Effector CD8-positive, alpha-beta T cell (primary cell): ENCODE results near the gene NECTIN1.

Experiments
- DNase-seq: peaks from one replicate; lab custom pipeline; 2025; lab: John Stamatoyannopoulos, UW

NECTIN1 gene

DNA sequence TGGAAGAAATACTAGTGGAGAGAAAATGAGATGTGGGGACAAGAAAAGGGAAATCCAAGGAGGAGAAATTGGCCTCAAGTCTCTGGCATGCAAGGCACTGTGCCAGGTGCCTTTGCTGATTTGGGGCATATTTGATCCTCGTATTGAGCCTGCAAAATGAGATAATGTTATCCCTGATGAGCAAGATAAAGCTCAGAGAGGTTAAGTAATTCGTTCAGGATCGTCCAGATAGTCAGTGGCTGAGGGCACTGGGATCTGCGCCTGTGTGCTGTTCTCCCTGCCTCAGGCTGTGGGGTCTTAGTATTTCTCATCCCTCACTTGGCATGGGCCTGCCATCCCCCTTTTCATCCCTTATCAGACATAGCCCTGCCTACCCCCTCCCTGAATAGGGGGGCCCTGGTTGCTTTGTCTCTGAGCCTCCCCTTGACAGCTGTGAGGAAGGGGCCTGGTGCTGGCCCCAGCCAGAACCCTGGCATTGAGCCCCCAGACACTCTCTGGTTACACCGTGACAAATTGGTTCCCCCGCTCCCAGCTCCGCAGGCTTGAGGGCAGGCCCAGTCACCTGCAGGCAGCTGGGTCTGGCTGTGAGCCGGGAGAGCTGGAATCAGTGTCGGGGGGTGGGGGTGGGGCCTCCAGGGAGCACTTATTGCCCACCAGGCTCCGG is 85.7 kb downstream of the NECTIN1 start:
- no peak for DNase-seq

DNA sequence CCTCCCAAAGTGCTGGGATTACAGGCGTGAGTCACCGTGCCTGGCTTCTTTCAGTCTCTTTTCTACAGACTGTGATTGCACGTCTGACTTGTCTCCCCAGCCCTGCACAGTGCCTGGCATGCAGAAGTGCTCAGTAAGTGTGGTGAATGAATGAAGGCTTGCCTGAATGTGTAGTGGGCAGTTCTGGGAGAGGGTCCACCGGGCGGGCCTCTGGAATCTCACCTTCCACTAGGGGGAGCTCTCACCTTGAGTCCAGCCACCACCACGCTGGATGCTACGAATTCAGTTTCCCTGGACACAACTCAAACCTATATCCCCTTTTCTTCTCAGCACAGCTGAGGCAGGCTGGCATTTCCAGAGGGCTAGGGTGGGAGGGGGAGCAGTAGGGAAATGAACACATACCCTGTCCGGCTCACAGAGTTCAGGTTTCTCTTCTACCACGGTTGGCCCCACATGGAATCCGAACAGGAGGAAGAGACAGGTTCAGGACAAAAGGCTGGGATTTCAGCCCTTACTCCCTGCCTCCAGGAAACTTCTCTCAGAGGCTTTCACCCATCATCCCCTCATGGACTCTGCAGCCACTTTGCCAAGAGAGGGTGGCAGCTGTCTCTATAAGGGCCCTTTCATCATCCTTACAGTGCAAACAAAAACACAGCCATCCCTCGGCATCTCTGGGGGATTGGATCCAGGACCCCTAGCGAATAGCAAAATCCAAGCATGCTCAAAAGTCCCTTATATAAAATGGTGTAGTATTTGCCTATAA is 86.8 kb downstream of the NECTIN1 start:
- no peak for DNase-seq

DNA sequence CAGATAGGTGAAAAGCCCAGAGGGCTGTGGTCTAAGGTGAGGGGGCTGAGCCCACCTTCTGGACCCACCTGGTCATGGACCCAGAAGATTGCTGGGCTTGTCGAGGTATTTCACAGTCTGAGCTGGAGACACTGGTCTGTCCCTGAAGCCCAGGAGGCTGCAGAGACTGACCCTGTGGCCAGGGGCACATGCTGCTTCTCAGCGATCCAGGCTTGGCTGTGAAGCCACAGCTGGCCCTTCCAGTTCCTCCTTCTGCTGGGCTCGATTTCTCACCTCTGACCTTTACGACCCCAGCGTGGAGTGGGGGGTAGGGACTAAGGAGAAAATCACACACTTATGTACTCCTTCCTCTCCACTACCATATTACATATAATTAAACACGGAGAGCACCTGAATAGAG is 88.5 kb downstream of the NECTIN1 start:
- DNase-seq, result no peak

DNA sequence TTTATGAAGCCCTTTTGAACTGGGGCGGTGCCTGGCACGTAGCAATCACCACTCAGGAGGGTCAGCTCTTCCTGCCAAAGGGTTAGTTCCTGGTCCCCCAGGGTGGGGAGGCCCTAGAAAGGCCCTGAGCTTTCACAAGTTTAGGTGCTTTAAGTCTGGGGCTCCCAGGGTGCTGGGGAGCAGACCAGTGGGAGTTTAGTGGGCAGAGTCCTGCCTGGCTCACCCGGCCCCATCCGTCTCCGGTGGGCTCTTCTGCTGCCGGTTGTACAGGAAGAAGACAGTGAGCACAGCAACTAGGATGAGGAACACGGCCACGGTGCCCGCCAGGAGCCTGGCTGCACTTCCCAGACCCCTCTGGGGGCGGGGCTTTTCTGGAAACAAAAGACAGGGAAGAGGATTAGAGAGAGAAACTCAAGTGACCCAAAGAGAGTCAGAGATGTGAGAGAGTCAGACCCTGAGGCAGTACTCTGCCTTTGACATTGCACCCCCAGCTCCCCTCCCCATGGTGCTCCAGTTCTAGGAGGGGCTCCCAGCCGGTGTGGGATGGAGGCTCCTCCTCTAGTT is 89.3 kb downstream of the NECTIN1 start:
- DNase-seq, result no peak

DNA sequence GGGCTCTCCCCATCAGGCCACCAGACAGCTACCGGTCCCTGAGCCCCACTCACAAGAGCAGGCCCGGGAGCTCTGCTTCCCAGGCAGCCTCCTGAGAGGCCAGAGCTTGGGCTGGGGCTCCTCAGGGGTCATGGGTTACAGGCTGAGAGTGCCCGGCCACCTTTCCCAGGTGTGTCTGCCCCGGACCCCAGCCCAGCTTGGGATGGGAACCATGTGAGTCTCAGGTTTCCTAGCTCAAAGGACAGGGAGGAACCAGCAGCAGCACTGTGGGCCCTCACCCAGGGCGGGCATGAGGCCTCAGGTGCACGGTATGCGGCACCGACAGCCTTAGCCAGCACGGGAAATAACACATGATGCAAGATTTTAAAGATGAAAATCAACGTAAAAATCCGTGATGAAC is 90.1 kb downstream of the NECTIN1 start:
- DNase-seq, result no peak

DNA sequence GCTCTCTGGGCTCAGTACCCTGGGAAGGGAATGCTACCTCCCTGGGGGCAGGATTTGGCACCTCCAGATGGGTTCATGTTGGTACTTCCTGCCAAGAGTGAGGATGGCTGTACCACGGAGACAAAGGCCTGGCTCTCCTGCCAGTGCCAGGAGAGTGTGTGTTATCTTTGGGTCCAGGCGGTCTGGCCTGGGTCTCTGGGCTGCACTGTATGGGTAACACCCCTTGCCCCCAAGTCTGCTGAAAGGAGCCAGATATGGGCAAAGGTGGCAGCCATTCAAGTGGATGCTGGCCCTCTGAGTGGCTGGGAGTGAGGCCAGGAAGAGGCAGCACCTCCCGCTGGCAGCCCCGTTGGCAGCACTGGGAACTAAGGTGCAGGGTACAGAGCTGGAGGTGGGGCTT is 91.5 kb downstream of the NECTIN1 start:
- DNase-seq, result no peak

DNA sequence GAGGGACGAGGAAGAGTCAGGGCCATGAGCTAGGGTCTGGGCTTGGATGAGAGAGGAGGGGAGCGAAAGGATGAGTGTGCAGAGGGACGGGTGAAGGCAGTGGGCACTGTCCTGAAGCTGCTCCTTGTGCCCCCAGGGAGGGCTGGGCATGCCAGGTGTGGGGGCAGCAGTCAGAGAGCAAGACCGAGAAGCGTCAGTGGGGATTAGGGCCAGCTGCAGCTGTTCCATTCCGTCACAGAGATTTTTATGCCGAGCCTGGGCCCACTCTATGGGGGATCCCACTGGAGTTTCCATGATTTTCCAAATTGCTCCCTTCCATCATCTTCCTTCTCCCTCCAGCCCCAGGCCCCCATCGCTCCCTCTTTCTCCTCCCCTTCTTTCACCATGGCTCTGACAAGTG is 93.2 kb downstream of the NECTIN1 start:
- DNase-seq, result no peak

DNA sequence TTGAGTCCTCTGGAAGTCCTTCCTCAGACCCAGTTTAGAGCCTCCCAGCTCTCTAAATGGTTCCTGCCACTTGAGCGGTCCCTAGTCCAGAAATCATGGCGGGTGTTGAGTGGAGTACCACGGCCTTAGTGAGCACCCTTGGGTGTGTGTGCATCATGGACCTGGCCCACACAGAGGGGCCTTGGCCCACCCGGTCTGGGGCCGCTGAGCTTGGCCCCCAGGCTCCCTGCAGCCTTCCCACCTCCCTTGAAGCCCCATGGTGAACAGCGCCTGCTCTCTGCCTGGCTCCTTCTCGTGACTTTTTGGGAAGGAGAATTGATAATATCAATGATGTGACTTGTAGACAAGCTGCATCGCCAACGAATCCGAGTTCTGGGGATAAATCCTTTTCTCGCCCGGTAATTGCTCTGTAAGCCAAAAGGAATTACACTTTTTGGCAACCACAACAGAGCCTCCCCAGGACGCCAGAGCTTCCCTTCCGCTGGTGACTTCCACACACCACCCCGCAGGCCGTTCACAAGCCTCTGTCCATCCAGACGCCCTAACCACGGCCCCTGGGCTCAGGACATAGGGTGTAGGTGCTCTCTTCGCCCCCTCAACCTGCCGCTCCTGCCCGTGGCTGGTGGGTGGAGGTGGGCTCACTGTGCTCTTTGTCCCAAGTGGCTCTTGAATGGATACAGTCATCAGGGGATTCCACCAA is 93.8 kb downstream of the NECTIN1 start:
- no peak for DNase-seq

DNA sequence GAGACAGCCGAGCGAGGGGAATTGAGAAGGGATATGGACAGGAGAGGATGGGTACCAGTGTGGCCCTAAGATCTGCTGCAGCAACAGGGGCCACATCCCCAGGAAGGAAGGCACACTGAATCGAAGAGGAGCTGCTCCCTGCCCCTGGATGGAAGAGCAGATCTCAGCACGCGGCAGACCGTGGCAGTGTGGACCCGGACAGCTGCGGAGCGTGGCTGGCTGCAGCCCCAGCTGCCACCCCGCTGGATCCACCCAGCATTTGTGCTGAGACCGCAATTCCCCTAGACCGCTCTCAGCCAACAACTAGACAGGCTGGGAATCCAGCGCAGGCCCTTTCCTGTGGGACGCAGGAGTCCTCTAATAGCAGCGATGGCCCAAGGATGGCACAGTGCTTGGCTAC is 94.7 kb downstream of the NECTIN1 start:
- no peak for DNase-seq

DNA sequence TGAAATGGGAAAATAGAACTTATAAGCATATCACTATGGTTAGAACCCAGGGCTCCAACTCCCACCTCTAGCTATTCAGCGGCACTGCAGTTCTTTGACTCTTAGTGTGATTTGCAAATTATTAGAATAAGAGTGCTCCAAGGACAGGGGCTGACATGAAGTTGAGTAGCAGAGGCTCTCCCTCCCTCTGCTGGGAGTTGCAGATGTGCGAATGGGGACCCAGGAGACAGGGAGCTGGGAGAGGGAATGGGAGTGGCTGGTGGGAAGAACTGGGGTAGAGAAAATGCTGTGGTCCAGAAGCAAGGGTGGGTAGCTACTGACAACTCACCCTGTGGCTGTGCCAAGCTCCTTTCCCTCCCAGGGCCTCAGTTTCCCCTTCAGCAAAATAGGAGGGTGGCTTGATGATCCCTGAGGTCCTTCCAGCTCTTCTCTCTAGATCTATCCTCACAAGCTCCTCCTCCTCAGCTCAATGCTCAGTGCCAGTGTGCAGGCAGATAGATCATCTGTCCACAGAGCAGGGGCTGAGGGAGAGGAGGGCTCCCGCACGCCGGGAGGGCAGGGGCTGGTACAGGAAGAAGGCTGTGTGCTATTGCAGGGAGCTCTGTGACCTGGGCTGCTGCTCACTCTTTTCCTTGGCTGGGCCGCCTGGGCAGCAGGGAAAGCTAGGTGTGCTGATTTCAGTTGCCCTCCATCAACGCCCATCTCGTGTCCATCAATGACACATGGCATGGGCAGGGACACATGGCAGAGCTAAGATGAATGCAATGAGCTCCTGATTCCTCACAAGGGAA is 99.0 kb downstream of the NECTIN1 start:
- DNase-seq, result no peak

DNA sequence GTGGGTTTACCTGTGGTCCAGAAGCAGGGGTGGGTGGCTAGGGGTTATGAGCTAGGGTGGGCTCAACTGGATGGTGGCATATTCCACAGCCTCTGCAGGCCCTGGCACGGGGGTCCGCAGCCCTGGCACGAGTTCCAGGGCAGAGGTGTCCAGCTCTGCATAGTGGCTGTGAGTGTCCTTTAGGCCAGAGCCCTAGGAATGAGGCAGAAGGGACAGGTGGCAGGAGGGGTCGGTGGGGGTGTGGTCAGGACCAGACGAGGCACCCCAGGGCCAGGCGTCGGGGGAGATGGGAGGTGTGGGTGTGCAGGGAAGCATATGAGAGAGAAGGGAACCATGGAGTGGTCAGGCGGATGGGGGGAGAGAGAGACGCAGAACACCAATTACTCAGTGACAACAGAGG is 99.9 kb downstream of the NECTIN1 start:
- no peak for DNase-seq

DNA sequence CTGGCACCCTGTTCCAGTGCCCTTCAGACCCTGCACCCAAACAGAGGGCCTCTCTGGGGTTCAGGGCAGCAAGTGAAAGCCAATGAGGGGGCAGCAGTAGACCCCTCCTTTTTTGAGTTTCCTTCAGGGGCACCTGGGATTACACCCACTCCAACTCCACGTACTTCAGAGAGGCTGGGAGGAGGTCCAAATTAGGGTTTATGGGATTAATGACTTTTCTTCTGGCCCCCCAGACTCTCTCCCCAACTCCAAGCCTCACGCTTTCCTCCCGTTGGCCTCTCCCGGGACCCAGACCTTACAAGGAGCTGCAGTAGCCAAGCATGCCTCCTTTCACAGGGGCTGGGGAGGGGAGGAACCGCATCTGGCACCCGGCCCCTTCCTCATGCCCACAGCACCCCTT is 101.7 kb downstream of the NECTIN1 start:
- no peak for DNase-seq

DNA sequence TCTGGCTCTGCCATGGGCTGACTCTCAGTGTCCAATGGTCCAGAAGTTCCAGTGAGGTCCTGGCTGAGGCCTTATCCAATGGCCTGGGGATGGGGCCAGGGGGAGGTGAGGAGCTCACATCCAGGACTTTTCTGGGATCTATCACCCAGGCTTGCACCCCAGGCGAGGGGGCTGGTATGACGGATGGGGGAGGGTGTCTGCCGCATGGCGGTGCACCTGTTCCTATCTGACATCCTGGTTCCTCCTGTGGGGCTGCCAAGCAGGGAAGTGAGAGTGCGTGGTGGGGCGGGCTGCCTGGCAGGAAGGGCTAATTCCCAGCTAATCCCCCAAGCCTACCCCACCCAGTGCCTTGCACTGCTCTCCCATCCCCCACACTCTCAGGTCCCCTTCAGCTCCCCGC is 102.1 kb downstream of the NECTIN1 start:
- DNase-seq, result no peak

DNA sequence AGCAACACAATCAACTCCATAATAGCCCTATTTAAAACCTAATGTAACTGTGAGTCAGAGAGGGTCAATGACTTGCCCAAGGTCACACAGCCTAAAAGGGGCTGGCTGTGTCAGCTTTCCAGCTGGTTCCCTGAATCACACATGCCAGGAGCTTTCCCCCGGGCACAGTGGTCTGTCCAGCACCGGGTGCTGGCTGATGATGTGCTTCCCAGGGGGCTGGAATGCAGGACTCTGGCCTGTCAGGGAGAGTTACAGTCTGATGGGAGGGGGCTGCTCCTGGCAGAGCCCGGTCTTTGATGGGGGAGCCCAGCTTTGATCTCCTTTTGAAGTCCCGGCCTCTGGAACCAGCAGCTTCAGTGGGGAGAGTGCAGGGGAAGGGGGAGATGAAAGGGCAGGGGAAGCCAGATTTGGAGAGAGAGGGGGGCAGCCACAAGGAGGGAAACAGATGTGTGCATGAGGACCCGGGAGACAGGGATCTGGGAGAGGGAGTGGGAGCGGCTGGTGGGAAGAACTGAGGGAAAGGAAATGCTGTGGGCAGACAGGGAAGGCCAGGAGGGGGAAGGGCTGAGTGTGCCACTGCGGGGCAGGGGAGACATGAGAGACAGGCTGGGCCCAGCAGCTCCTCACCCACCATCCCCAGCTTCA is 102.7 kb downstream of the NECTIN1 start:
- DNase-seq, result no peak

DNA sequence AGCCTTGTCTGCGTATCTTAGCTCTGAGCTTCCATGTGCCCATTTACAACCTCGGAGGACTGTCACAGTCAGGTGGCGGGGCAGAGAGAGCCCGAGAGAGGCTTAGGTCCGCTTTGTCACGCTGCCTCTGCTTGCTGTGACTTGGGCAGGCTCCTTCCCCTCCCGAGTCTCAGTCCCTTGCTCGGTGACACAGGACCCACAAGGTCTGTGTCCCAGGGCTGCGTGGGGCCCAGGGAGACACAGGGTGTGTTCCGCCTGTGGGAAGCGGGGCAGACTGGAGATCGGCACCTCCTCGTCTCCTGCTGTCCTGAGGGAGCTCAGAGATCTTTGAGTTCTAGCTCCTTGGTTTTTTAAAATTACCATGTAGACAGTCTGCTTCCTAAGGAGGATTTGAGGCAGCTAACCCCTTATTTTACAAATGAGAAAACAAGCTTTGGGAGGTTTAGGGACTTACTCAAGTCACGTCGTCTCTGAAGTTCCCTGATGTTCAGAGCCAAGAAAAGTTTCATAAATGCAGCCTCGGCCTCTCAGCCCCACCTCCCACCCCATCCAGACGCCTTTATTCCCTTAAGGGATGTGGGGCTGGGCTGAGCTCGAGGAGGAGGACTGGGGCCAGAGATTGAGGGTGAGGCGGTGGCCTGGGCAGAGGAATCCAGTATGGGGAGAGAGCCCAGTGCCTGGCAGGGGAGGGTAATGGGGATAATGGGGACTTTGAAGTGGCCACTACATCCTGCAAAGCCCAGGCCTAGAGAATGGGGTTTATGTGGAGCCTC is 103.6 kb downstream of the NECTIN1 start:
- DNase-seq, result no peak

DNA sequence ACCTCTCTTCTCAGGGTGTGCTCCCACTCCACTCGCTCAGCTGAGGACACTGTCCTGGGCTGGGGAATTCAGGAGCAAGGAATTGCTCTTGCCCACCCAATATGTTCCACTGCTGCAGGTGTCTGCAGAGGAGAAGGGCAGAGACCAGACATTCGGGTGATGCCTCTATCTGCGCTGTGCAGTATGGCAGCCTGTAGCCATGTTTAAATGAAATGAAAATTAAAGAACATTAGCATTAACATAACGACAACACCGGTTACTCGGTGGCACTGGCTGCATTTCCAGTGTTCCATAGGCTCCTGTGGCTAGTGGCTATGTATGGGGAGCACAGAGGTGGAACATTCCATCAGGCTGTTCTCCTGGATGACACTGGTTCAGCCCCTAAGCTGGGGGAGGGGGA is 104.4 kb downstream of the NECTIN1 start:
- DNase-seq, result no peak

DNA sequence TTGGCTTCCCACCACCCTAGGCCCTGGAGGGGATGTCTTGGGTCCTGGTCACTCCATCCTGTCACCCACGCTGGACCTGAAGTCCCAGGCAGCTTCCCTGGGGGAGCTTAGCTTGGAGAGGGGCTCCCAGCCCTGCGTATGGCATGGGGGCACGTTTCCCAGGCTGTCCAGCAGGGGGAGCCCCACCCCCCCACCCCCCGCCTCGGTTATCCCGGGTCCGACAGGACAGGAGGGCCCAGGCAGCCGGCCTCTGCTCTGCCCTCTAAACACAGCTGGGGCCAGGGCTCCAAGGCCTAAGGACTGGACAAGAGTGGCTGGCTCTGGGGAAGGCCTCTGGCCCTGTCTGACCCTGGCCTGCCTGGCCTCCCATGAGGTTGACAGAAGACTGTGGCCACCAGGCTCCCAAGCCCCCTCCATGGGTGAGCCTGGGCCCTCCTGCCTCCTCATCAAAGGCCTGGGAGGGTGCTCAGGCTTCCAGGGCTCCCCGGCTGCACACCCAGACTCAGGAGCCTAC is 104.8 kb downstream of the NECTIN1 start:
- DNase-seq, result no peak

DNA sequence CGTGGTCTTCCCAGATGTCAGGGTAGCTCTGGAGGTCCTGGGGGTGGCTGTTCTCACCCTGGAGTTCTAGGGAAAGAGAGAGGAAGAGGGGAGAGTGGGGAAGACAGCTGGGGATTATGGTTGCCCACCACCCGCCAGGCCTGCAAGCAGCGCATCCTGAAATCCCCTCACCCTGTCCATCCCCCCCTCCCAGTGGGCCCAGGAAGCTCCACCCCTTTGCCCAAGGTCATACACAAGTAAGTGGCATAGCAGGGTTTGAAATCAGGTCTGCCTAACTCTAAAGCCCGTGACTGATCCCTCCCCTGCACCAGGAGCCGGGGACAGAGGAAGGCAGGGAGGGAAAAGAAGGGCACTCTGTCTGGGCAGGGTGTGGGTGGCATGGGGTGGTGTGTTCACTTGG is 105.3 kb downstream of the NECTIN1 start:
- no peak for DNase-seq

DNA sequence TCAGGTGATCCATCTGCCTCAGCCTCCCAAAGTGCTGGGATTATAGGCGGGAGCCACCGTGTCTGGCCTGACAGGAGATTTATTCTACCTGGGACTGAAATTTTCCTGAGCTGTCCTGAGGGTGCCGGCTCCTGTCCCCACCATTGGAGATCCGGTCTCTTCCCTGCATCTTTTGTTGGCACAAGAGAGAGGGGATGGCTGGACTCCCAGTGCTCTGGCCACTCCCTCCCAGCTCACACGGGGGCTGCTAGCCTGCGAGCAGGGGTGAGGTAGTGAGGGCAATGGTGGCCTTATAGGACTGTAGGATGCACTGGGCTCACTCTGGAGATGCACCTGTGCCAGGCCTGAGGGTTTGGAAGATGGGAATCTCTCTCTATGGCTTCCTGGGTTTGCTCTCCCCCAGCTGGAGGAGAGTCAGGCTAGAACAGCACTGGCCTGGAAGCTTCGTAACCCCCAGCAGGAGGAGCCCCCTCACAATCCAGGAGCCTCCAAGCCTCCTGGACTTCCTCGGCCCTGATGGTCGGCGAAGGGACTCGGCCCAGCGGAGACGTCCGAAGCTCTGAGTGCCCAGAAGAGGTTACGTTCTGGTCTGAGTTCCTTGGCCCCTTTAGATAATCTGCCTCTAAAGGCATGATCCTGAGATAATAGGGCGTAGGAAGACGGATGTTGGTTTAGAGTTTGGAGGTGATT is 106.4 kb downstream of the NECTIN1 start:
- DNase-seq, result no peak

DNA sequence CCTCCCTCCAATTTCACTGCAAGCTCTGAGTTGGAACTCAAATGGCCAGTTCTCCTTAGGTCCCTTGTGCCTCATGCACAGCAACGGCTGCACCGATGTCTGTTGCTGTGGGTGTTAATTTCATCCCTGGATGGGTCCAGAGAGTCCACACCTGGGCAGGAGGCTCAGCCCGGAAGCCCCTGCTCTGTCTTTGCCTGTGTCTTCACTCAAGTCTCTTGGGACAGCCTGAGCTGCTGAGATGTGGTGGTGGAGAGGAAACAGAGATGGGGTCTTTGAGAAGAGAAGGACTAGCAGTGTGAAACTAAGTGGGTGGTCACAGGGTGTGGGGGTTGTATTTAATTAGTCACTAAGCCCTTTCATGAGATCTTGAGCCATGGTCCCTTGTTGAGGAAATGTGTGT is 109.3 kb downstream of the NECTIN1 start:
- no peak for DNase-seq
